Measurements from ENCODE around the gene SURF4. TPM values are rescaled to one million over a fixed set of nuclear protein-coding genes. Genes with fewer than 3 reads are reported as not detected.

Gene SURF4
- polyA plus RNA-seq, 2 of the 4 experiments (the other 2 are of a cell fraction): 159 to 169 TPM

- 95% methylated on average over 16 of the region's 19 CpGs for WGBS (ENCODE audit: missing lambda C conversion rate)
- POLR2A ChIA-PET: no interaction called here
- TF ChIP-seq SREBF2 (IDR thresholded peaks at IDR 0.05) (no peak), ZC3H11A (IDR thresholded peaks at IDR 0.05) (no peak), POLR2AphosphoS2 (conservative IDR thresholded peaks at IDR 0.05; ENCODE audit: low read length) (no peak), EP300 (IDR thresholded peaks at IDR 0.05) (no peak), RNF2 (IDR thresholded peaks at IDR 0.05; ENCODE audit: borderline replicate concordance, low read depth) (no peak), CBX8 (IDR thresholded peaks at IDR 0.05) (no peak), HES2 (IDR thresholded peaks at IDR 0.05) (no peak), GATA3 (IDR thresholded peaks at IDR 0.05; ENCODE audit: borderline replicate concordance) (no peak), MAX (IDR thresholded peaks at IDR 0.05) (no peak), EHMT2 (IDR thresholded peaks at IDR 0.05; ENCODE audit: low read depth) (no peak), RAD21 (conservative IDR thresholded peaks at IDR 0.05 in 1 of 2, IDR thresholded peaks at IDR 0.05 in 1 of 2) (no peak), CBX2 (IDR thresholded peaks at IDR 0.05; ENCODE audit: borderline replicate concordance, low read depth) (no peak)
- ATAC-seq (no peak), FAIRE-seq (no peak), DNase-seq (ENCODE audit: low read depth in 1 of 2, low spot score in 1 of 2) (no peak)
- CTCF ChIA-PET: interaction anchor here (1.0 to 6.2 kb wide), 7 partner anchors 13 to 158 kb away, joined by 3 to 59 read pairs (median 5); partner anchors contain the start of genes SURF1 and SURF2
- Histone ChIP-seq H3K4me2 (no peak overlapping the region), H3K4me3 (no peak overlapping the region), H3K4me1 (peaks cover 7% of the 10 kb centered on the region), H3K27ac (no peak overlapping the region), H3K9me3 (no peaks in the 10 kb centered on the region)
Measured at GRCh38 chr9:133344071-133344470, 31.8 kb downstream of the SURF4 start.

DNA sequence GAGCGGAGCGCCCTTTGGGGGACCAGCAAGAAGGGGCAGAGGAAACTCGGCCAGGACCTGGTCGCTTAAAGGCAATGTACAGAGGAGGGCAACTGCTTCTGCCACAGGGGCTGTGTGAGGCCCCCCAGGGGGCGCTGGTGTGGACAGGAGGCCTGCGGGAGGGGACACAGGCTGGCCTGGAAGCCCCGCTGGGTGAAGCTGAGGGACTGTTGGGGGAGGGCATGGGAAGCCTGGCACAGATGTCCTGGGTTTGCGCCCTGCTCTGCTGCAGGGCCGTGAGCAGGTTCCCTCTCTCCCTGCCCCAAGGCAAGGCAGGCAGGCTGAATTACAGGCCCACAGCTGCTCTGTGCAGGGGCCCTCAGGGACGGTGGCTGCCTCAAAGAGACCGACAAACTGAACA lies 33.3 kb downstream of the SURF4 start:
- no peak for FAIRE-seq

DNA sequence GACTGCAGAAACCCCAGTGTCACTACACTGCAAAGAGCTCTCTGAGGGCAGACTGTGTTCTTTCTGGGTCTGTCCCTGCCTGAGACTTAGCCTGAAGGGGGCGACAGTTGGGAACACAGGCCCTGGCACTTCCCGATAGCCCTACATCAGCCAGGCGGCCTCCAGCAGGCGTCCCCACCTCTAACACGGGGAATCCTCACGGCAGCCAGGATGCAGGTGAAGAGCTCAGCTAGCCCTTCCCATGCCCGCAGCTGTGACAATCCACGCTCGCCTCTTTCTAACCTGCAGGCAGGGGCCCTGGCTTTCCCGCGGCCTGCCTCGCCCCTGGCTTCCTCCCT lies 33.8 kb downstream of the SURF4 start:
- ChIA-PET POLR2A (interaction anchor here (0.8 kb wide), 1 partner anchor 15 kb away, joined by 3 read pairs; the partner anchor contains the start of genes SURF1 and SURF2), CTCF (interaction anchor here (0.6 to 6.2 kb wide), 14 partner anchors 9 to 161 kb away, joined by 3 to 59 read pairs (median 6); partner anchors contain the start of genes SURF1 and SURF2)
- WGBS (ENCODE audit: missing lambda C conversion rate): 92% methylated on average over 11 of the region's 12 CpGs
- FAIRE-seq (no peak), DNase-seq (ENCODE audit: low read depth in 1 of 2, low spot score in 1 of 2) (no peak), ATAC-seq (peak; percentile 40 to 67; a peak in 4 of 6 replicates)
- no peak for TF ChIP-seq HMGXB4 (CRISPR knock-in tag; IDR thresholded peaks at IDR 0.05; ENCODE audit: borderline replicate concordance)
- TF ChIP-seq, protein P1, sequence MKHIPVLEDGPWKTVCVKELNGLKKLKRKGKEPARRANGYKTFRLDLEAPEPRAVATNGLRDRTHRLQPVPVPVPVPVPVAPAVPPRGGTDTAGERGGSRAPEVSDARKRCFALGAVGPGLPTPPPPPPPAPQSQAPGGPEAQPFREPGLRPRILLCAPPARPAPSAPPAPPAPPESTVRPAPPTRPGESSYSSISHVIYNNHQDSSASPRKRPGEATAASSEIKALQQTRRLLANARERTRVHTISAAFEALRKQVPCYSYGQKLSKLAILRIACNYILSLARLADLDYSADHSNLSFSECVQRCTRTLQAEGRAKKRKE (CRISPR knock-in tag; IDR thresholded peaks at IDR 0.05; ENCODE audit: low read depth): no peak
- TF ChIP-seq CHD2 (IDR thresholded peaks at IDR 0.05; ENCODE audit: low read length, partially characterized antibody): no peak
- no peak for TF ChIP-seq PHF8 (IDR thresholded peaks at IDR 0.05; ENCODE audit: borderline replicate concordance, low read depth)
- TF ChIP-seq ZC3H11A (IDR thresholded peaks at IDR 0.05): no peak
- no peak for TF ChIP-seq MYC (IDR thresholded peaks at IDR 0.05; ENCODE audit: borderline replicate concordance, low read length)
- no peak for TF ChIP-seq CBX2 (IDR thresholded peaks at IDR 0.05; ENCODE audit: borderline replicate concordance, low read depth)
- TF ChIP-seq, protein P2, sequence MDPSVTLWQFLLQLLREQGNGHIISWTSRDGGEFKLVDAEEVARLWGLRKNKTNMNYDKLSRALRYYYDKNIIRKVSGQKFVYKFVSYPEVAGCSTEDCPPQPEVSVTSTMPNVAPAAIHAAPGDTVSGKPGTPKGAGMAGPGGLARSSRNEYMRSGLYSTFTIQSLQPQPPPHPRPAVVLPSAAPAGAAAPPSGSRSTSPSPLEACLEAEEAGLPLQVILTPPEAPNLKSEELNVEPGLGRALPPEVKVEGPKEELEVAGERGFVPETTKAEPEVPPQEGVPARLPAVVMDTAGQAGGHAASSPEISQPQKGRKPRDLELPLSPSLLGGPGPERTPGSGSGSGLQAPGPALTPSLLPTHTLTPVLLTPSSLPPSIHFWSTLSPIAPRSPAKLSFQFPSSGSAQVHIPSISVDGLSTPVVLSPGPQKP (IDR thresholded peaks at IDR 0.05; ENCODE audit: low read depth, low read length): no peak
- no peak for TF ChIP-seq EP300 (IDR thresholded peaks at IDR 0.05)
- Histone ChIP-seq H3K4me1 (peaks cover 7% of the 10 kb centered on the region), H3K9me3 (no peaks in the 10 kb centered on the region), H3K4me3 (no peak overlapping the region), H3K27ac (no peak overlapping the region), H3K4me2 (no peak overlapping the region)

More for the DNA sequence above, 33.3 kb downstream of the SURF4 start:
- ChIA-PET CTCF (interaction anchor here (0.8 to 6.2 kb wide), 15 partner anchors 9 to 450 kb away, joined by 3 to 59 read pairs (median 5); partner anchors contain the start of genes SURF1 and SURF2), POLR2A (interaction anchor here (0.8 to 1.0 kb wide), 2 partner anchors 13 to 14 kb away, joined by 3 to 4 read pairs; partner anchors contain the start of genes SURF1 and SURF2)
- peaks cover 7% of the 10 kb centered on the region for H3K4me1 ChIP-seq
- no peaks in the 10 kb centered on the region for H3K9me3 ChIP-seq
- TF ChIP-seq, protein P1 (CRISPR knock-in tag; IDR thresholded peaks at IDR 0.05; ENCODE audit: low read depth): no peak
- TF ChIP-seq, protein P3, sequence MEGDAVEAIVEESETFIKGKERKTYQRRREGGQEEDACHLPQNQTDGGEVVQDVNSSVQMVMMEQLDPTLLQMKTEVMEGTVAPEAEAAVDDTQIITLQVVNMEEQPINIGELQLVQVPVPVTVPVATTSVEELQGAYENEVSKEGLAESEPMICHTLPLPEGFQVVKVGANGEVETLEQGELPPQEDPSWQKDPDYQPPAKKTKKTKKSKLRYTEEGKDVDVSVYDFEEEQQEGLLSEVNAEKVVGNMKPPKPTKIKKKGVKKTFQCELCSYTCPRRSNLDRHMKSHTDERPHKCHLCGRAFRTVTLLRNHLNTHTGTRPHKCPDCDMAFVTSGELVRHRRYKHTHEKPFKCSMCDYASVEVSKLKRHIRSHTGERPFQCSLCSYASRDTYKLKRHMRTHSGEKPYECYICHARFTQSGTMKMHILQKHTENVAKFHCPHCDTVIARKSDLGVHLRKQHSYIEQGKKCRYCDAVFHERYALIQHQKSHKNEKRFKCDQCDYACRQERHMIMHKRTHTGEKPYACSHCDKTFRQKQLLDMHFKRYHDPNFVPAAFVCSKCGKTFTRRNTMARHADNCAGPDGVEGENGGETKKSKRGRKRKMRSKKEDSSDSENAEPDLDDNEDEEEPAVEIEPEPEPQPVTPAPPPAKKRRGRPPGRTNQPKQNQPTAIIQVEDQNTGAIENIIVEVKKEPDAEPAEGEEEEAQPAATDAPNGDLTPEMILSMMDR (IDR thresholded peaks at IDR 0.05): peak; percentile 11; the same call in 2 of the 3 replicates
- no peak overlapping the region for H3K4me2 ChIP-seq
- 85% methylated on average over 11 of the region's 11 CpGs for WGBS (ENCODE audit: missing lambda C conversion rate)
- DNase-seq (ENCODE audit: low read depth in 1 of 2, low spot score in 1 of 2) (no peak), ATAC-seq (peak in 1 of 2 experiments; percentile 39; a peak in 3 of 6 replicates)
- no peak overlapping the region for H3K27ac ChIP-seq
- H3K4me3 ChIP-seq: no peak overlapping the region
